C4-2B (cell line): ENCODE results near the gene PRXL2A.

ENCODE experiments used
- ZFX ChIP-seq: fragments of 450-650 bp; IDR thresholded peaks from 2 replicates; pipeline ENCODE4 v1.6.1; 2017
- TF ChIP-seq, protein P1 (sequence below): fragments of 450-650 bp; conservative IDR thresholded peaks from 2 replicates; pipeline ENCODE4 v1.5.1; 2017; ENCODE audit warnings: mild to moderate bottlenecking

DNA sequence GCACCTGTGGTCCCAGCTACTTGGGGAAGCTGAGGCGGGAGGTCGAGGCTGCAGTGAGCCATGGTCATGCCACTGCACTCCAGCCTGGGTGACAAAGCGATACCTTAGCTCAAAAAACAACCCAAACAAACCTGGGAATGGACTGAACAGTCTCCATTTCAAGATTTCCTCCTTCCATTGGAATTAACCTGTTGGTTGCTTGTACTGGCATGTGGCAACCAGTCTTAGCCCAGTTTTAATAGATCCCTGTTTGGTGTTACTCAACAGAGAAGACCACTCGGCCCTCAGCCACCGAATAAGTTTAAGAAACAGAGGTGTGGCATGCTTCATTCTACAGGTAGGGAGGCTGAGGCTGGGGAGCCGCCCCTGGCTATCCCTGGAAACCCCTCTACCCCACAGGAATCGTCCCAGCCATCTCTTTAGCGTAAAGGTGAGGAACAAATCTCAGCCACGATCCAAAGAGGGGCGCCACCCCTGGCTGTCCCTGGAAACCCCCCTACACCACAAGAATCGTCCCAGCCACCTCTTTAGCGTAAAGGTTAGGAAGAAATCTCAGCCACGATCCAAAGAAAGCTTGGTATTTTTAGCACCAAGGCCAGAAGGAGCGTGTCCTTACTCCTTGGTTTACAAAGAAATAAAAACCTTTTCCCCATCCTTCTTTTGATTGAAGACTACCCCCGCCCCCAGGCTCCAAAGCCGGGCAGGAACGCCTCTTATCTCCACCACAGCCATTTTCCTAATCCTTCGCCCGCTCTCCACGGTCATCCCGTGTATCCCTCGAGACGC, 44.9 kb downstream of the PRXL2A start:
- TF ChIP-seq, protein P1, sequence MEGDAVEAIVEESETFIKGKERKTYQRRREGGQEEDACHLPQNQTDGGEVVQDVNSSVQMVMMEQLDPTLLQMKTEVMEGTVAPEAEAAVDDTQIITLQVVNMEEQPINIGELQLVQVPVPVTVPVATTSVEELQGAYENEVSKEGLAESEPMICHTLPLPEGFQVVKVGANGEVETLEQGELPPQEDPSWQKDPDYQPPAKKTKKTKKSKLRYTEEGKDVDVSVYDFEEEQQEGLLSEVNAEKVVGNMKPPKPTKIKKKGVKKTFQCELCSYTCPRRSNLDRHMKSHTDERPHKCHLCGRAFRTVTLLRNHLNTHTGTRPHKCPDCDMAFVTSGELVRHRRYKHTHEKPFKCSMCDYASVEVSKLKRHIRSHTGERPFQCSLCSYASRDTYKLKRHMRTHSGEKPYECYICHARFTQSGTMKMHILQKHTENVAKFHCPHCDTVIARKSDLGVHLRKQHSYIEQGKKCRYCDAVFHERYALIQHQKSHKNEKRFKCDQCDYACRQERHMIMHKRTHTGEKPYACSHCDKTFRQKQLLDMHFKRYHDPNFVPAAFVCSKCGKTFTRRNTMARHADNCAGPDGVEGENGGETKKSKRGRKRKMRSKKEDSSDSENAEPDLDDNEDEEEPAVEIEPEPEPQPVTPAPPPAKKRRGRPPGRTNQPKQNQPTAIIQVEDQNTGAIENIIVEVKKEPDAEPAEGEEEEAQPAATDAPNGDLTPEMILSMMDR = no peak; the same call in 1 of the 2 replicates
- TF ChIP-seq ZFX = no peak
